SK-N-SH treated with all-trans-retinoic acid at 6 μM for 48 hours (cell line): ENCODE results near the gene PIK3R5.

Experiments used
- ARNTL ChIP-seq: fragments of 450-650 bp; formaldehyde crosslinking; IDR thresholded peaks from 2 replicates; pipeline ENCODE4 v1.5.0; 2020; ENCODE audit warnings: low read depth, mild to moderate bottlenecking, moderate library complexity, borderline replicate concordance
- BACH2 ChIP-seq: fragments of 250-450 bp; sonication (Bioruptor Pico); IDR thresholded peaks from 2 replicates; pipeline ENCODE4 v1.9.0; 2021; ENCODE audit warnings: mild to moderate bottlenecking, borderline replicate concordance
- CSDC2 ChIP-seq: fragments of 250-450 bp; sonication (Bioruptor Pico); IDR thresholded peaks from 2 replicates; pipeline ENCODE4 v1.5.0; 2020; ENCODE audit warnings: mild to moderate bottlenecking, moderate library complexity
- GLIS3 ChIP-seq: fragments of 250-450 bp; sonication (Bioruptor Pico); IDR thresholded peaks from 2 replicates; pipeline ENCODE4 v1.5.0; 2020; ENCODE audit warnings: mild to moderate bottlenecking, moderate library complexity
- ISL1 ChIP-seq: fragments of 250-450 bp; sonication (Bioruptor Pico); IDR thresholded peaks from 2 replicates; pipeline ENCODE4 v2.1.2; 2022; ENCODE audit warnings: mild to moderate bottlenecking, moderate library complexity
- RARB ChIP-seq: fragments of 250-450 bp; sonication (Bioruptor Pico); IDR thresholded peaks from 2 replicates; pipeline ENCODE4 v1.8.0; 2021; ENCODE audit warnings: mild to moderate bottlenecking, moderate library complexity
- TCF4 ChIP-seq: fragments of 250-450 bp; sonication (Bioruptor Pico); IDR thresholded peaks from 2 replicates; pipeline ENCODE4 v1.8.0; 2021; ENCODE audit warnings: mild to moderate bottlenecking, moderate library complexity, borderline replicate concordance
- ZC3H10 ChIP-seq: fragments of 250-450 bp; sonication (Bioruptor Pico); IDR thresholded peaks from 2 replicates; pipeline ENCODE4 v1.5.1; 2021; ENCODE audit warnings: mild to moderate bottlenecking, moderate library complexity
- ZFP3 ChIP-seq: fragments of 250-450 bp; sonication (Bioruptor Pico); IDR thresholded peaks from 2 replicates; pipeline ENCODE4 v1.5.0; 2020; ENCODE audit warnings: mild to moderate bottlenecking, moderate library complexity
- ZFP30 ChIP-seq: fragments of 450-650 bp; formaldehyde crosslinking; IDR thresholded peaks from 2 replicates; pipeline ENCODE4 v1.5.0; 2022; ENCODE audit warnings: mild to moderate bottlenecking, moderate library complexity
- TF ChIP-seq, protein P1 (sequence below): fragments of 250-450 bp; sonication (Bioruptor Pico); IDR thresholded peaks from 2 replicates; pipeline ENCODE4 v1.5.1; 2021; ENCODE audit warnings: mild to moderate bottlenecking, moderate library complexity
- TF ChIP-seq, protein P2 (sequence below): fragments of 250-450 bp; sonication (Bioruptor Pico); IDR thresholded peaks from 2 replicates; pipeline ENCODE4 v1.8.0; 2020; ENCODE audit warnings: mild to moderate bottlenecking, moderate library complexity, borderline replicate concordance
- TF ChIP-seq, protein P3 (sequence below): fragments of 250-450 bp; sonication (Bioruptor Pico); IDR thresholded peaks from 2 replicates; pipeline ENCODE4 v1.5.1; 2020; ENCODE audit warnings: low read depth, mild to moderate bottlenecking, moderate library complexity
- TF ChIP-seq, protein P4 (sequence below): fragments of 250-450 bp; sonication (Bioruptor Pico); IDR thresholded peaks from 2 replicates; pipeline ENCODE4 v1.8.0; 2021; ENCODE audit warnings: low read depth, mild to moderate bottlenecking, moderate library complexity, borderline replicate concordance

DNA sequence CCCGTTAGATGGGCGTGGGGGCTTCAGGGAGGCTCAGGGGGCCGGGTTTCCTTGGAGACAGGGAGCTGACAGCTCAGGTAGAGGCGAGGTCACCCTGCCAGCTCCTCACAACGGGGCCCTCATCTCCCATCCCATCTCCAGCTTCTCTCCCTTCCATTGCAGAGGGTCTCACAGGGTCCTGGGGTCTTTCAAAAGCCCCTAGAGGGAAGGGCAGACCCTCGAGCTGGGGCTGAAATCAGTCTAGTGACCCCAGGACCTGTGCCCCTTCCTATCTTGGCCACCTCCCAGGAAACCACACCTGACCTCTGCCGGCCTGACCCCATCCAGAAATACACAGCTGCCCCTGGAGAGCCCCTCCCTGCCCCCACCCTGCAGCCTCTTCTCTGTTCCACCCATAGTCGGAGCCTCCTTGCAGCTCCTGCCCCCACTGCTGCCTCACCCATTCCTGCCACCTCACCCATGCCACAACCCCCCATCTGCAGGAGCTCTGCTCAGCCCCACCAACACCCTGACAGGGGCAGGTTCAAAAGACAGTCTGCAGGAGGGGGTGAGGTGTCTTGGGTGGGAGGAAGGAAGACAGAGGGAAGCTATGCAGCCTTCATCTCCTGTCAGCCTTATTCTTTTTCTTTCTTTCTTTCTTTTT is 23.4 kb downstream of the PIK3R5 start:
- TF ChIP-seq RARB (CRISPR knock-in tag): no peak
- TF ChIP-seq, protein P1, sequence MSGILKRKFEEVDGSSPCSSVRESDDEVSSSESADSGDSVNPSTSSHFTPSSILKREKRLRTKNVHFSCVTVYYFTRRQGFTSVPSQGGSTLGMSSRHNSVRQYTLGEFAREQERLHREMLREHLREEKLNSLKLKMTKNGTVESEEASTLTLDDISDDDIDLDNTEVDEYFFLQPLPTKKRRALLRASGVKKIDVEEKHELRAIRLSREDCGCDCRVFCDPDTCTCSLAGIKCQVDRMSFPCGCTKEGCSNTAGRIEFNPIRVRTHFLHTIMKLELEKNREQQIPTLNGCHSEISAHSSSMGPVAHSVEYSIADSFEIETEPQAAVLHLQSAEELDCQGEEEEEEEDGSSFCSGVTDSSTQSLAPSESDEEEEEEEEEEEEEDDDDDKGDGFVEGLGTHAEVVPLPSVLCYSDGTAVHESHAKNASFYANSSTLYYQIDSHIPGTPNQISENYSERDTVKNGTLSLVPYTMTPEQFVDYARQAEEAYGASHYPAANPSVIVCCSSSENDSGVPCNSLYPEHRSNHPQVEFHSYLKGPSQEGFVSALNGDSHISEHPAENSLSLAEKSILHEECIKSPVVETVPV: no peak
- TF ChIP-seq, protein P2, sequence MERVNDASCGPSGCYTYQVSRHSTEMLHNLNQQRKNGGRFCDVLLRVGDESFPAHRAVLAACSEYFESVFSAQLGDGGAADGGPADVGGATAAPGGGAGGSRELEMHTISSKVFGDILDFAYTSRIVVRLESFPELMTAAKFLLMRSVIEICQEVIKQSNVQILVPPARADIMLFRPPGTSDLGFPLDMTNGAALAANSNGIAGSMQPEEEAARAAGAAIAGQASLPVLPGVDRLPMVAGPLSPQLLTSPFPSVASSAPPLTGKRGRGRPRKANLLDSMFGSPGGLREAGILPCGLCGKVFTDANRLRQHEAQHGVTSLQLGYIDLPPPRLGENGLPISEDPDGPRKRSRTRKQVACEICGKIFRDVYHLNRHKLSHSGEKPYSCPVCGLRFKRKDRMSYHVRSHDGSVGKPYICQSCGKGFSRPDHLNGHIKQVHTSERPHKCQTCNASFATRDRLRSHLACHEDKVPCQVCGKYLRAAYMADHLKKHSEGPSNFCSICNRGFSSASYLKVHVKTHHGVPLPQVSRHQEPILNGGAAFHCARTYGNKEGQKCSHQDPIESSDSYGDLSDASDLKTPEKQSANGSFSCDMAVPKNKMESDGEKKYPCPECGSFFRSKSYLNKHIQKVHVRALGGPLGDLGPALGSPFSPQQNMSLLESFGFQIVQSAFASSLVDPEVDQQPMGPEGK (CRISPR knock-in tag): no peak
- no peak for TF ChIP-seq ZC3H10 (CRISPR knock-in tag)
- no peak for TF ChIP-seq GLIS3 (CRISPR knock-in tag)
- TF ChIP-seq ZFP3 (CRISPR knock-in tag): no peak
- no peak for TF ChIP-seq TCF4 (CRISPR knock-in tag)
- TF ChIP-seq ZFP30 (CRISPR knock-in tag): no peak
- TF ChIP-seq ARNTL (CRISPR knock-in tag): no peak
- TF ChIP-seq, protein P3, sequence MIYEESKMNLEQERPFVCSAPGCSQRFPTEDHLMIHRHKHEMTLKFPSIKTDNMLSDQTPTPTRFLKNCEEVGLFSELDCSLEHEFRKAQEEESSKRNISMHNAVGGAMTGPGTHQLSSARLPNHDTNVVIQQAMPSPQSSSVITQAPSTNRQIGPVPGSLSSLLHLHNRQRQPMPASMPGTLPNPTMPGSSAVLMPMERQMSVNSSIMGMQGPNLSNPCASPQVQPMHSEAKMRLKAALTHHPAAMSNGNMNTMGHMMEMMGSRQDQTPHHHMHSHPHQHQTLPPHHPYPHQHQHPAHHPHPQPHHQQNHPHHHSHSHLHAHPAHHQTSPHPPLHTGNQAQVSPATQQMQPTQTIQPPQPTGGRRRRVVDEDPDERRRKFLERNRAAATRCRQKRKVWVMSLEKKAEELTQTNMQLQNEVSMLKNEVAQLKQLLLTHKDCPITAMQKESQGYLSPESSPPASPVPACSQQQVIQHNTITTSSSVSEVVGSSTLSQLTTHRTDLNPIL (CRISPR knock-in tag): no peak
- no peak for TF ChIP-seq BACH2 (CRISPR knock-in tag)
- no peak for TF ChIP-seq CSDC2 (CRISPR knock-in tag)
- no peak for TF ChIP-seq ISL1
- TF ChIP-seq, protein P4, sequence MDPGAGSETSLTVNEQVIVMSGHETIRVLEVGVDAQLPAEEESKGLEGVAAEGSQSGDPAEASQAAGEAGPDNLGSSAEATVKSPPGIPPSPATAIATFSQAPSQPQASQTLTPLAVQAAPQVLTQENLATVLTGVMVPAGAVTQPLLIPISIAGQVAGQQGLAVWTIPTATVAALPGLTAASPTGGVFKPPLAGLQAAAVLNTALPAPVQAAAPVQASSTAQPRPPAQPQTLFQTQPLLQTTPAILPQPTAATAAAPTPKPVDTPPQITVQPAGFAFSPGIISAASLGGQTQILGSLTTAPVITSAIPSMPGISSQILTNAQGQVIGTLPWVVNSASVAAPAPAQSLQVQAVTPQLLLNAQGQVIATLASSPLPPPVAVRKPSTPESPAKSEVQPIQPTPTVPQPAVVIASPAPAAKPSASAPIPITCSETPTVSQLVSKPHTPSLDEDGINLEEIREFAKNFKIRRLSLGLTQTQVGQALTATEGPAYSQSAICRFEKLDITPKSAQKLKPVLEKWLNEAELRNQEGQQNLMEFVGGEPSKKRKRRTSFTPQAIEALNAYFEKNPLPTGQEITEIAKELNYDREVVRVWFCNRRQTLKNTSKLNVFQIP: no peak
